WI38 (cell line): ENCODE measurements around the gene RIC3.

ENCODE experiments used
- H3K4me3 ChIP-seq: 2 replicates; pipeline ENCODE4 v1.5.1; 2011; ENCODE audit warnings: low read depth, mild to moderate bottlenecking, control low read depth, low read length
- TF ChIP-seq, protein P1 (sequence below): IDR thresholded peaks from 2 replicates; pipeline ENCODE4 v1.5.1; 2012; ENCODE audit warnings: low read depth, mild to moderate bottlenecking, control low read depth, low read length

The RIC3 gene

DNA sequence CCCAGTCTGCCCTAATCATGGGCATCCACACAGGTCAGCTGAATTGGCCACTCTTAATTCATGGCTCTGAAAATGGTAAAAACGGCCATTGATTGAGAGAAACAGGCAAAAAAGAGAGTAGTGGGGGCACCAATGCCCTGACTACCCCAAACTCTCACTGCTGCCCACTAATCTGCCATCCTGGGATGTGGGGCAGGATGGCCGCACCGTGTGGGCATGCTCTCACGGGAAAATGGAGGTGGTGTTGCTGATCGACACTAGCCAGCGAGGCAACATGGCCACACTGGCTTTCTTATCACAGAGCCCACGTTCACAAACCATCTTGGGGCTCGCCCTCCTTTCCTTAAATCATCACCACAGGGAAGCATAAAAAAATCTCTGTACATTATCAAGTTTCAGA lies 99.1 kb downstream of the RIC3 start:
- H3K4me3 ChIP-seq, result no peak overlapping the region
- TF ChIP-seq, protein P1, sequence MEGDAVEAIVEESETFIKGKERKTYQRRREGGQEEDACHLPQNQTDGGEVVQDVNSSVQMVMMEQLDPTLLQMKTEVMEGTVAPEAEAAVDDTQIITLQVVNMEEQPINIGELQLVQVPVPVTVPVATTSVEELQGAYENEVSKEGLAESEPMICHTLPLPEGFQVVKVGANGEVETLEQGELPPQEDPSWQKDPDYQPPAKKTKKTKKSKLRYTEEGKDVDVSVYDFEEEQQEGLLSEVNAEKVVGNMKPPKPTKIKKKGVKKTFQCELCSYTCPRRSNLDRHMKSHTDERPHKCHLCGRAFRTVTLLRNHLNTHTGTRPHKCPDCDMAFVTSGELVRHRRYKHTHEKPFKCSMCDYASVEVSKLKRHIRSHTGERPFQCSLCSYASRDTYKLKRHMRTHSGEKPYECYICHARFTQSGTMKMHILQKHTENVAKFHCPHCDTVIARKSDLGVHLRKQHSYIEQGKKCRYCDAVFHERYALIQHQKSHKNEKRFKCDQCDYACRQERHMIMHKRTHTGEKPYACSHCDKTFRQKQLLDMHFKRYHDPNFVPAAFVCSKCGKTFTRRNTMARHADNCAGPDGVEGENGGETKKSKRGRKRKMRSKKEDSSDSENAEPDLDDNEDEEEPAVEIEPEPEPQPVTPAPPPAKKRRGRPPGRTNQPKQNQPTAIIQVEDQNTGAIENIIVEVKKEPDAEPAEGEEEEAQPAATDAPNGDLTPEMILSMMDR, result no peak

GRCh38 chr11:8068605-8069221 lies 100.1 kb downstream of the RIC3 start:
- TF ChIP-seq, protein P1, result no peak
- H3K4me3 ChIP-seq, result peak overlapping the region; percentile 15; the same call in 1 of the 2 replicates

DNA sequence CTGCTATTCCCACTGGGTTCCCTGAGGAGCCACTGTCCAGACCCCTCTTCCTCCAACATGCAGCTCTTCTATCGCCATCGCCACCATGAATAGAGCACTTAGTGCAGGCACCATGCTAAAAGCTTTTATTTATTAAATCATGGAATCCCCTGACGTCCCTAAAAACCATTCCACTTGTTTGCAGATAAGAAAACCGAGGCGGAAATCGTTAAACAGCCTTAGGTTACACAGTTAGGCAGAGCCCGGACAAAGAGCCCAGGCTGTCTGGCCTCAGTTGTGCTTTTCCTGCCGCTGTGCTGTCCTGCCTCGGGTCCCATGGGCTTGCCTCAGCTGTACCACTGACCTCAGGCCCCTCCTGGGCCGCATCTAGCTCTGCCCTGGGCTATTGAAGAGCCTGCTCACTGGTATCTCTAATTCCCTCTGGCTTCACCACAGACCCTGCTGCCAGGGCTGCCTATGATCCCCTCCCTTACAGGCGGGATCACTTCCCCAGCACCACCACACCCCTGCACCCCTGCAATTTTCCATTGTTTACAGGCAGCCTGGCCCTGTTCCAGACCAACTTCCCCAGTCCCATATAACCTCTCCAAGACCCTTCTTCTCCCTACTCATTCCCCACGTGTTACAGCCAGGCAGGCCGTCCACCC lies 100.8 kb downstream of the RIC3 start:
- TF ChIP-seq, protein P1, result no peak
- no peak overlapping the region for H3K4me3 ChIP-seq

- TF ChIP-seq, protein P1, result no peak
- no peak overlapping the region for H3K4me3 ChIP-seq
Measured at GRCh38 chr11:8067567-8067928, 101.3 kb downstream of the RIC3 start.

DNA sequence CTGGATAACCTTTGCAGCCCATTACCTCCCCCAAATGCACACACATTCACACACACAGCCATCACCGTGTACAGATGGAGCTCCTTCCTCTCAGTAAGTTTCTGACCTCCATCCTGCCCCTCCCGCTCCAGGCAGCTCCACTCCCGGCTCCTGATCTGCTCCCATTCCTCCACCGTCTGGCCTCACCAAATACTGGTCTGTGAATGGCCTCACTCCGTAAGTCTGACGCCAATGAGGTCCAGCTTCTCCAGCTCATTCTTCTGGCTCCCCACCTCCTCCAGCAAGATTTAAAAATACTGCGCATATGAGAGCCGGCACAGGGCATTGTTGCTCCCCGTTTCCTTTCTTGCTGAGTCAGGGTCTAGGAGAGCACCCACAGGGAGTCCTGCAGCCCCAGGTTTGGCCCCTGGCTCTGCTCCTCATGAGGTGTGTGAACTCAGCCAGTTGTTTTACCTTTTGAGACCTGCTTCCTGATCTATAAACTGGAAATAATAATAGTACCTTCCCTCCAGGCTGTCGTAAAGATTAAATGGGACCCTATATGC lies 101.8 kb downstream of the RIC3 start:
- TF ChIP-seq, protein P1, result no peak
- no peak overlapping the region for H3K4me3 ChIP-seq

- TF ChIP-seq, protein P1, result no peak
- no peak overlapping the region for H3K4me3 ChIP-seq
Measured at GRCh38 chr11:8066036-8066910, 102.6 kb downstream of the RIC3 start.

DNA sequence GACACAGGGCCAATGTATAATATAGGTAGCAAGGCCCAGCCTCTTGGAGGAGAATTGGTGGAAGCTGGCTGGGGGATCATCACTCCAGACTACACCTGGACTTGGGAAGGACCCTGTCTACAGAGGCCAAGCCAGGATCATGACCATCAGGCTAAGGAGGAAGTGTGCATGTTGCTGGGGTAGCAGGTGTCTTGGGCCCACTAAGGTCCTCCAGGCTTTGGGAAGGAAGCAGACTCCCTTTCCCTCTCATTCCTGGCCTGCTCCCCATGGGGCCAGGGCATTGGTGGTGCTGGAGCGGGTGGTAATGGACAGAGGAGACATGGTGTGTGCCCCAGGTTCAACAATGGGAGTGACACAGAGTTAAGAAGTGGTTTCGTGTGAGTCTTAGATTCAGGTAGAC lies 103.8 kb downstream of the RIC3 start:
- TF ChIP-seq, protein P1, result no peak
- H3K4me3 ChIP-seq, result no peak overlapping the region
